Activated T-cell treated with anti-CD3 and anti-CD28 coated beads, Interleukin-2, amount 50 U/mL, for 48 hours (primary cell): Measurements from ENCODE around the gene KLHDC8B.

Experiments
- DNase-seq, 2 experiments: peaks; one replicate each; pipeline ENCODE4 v3.0.0-alpha.2; 2020

The KLHDC8B gene

DNA sequence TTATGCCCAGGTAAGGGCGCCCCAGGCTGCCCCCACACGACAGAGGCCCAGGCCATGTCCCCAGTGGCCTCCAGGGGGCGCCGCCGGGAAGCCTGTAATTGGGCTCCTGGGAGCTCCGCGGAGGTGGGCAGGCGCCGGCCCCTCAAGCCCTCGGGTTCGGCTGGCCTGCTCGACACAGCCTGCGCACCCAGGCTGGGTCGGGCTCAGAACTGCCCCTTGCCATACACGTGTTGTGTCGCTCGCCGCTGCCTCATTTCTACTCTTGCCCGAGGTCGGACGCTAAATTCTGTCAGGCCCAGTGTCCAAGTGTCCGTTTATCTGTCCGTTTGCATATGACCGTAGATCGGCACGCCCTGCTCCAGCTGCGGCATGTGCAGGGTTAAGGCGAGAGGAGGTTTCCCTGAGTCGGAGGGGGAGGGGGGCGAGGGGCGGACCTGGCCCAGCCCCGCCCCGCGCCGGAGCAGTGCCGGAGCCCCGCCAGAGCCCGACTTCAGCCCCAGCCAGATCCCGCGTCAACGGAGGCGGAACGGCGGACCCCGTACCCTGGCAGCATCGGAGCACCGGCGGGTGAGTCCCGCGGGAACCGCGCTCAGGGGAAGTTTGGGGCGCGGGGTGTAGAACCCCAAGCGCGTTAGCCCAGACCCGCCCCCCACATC lies at the start of gene KLHDC8B:
Gene KLHDC8B (plus strand): TSS at position 480 of the 656 bp plus-strand sequence. CDS start 1,172 bp downstream, outside the sequence.
- DNase-seq, result peak; percentile 92 to 94

- no peak for DNase-seq
Measured at GRCh38 chr3:49122022-49122421, 49.4 kb upstream of the KLHDC8B start.

DNA sequence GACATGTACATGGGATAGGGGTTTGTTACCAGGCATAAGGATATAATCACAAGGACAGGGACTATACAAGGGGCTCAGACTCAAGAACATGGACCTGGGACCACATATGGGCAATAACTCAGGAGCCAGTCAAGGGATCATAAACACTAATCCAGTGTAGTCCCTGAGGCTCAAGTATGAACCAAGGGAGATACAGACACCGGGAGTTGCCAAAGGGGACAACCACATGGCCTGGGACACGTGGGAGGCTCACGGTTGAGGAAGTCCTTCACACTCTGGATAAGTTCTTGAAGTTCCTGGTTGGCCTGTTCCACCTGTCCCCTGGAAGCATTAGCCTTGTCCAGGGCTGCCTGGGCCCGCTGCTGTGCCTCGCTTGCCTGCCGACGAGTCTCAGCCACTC lies 48.9 kb upstream of the KLHDC8B start:
- no peak for DNase-seq

DNA sequence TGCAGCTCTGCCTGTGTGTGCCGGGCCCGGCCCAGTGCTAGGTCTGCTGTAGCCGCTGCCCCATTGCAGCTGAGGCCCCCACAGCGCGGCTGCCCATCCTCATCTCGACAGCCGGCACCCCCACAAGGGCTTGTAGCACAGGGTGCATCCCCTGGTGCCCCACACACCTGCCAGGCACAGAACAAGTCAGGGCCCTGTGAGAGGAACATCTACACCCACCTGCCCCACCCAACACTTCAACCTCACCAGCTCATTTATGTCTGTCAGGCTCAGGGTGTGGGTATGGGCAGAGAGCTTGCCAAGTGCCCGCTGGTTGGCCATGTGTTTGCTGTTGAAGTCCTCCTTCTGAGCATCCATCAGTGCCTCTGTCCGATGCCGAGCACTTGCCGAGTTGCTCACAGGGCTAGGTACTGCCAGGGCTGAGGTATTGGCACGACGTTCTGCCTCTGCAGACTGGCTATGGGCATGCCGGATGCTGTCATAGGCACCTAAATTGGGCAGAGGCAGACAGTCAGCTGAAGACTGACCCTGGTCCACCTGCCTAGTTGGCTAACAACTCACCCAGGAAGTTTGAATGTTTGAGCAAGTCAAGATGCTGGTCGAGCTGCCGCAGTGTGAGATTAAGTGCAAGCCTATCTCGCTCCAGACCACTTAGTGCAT lies 48.4 kb upstream of the KLHDC8B start:
- no peak for DNase-seq

DNA sequence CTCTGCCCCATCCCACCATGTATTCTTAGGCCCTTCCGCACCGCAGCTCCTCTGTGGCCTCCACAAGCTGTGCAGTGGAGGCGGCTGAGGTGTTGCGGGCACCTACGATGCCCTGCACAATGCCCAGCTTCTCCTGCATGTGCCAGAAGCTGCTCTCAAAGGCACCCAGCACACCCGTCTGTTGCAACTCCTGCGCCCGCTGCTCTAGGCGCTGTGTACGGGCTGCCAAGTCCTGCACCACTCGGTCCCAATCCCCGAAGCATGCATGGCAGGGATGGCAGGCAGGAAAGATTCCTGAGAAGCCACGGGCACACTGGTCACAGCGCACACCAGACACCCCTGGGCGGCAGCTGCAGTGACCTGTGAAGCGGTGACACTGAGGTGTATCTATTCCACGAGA lies 47.7 kb upstream of the KLHDC8B start:
- DNase-seq, result no peak

DNA sequence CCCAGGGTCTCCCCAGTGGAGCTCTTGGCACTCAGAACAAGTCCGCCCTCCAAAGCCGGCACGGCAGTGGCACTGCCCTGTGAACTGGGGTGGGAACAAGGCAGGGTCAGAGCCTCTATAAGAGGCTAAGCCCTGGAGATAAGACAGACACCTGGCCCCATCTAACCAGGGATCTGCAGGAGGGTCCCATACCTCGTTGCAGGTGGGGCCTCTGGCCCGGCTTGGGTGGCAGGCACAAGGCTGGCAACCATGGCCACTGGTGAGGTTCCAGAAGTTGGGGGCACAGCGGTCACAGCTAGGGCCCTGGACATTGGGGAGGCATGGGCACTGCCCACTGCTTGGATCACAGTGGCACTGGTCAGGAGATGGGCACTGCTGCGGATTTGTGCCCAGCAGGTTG lies 47.2 kb upstream of the KLHDC8B start:
- DNase-seq, result no peak

- DNase-seq, result no peak
Measured at GRCh38 chr3:49124991-49125670, 46.3 kb upstream of the KLHDC8B start.

- no peak for DNase-seq
Measured at GRCh38 chr3:49131040-49131439, 40.4 kb upstream of the KLHDC8B start.

DNA sequence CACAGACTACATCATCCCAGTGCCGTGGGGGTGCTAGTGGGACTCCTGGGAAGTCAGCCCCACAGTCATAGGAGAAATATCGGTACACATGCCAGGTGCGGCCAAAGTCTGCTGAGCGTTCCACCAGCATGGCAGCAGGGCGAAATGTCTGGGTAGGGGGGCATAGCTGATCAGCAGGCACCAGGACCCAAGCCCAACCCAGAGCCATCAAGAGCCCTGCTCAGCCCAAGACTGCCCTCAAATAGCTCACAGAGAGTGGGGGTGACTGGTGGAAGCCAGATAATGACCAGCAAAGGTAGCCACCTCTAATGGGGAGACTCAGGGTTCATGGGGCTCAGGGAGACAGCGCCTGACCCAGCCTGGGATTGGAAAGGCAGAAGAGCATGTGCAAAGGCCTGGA lies 39.8 kb upstream of the KLHDC8B start:
- no peak for DNase-seq

DNA sequence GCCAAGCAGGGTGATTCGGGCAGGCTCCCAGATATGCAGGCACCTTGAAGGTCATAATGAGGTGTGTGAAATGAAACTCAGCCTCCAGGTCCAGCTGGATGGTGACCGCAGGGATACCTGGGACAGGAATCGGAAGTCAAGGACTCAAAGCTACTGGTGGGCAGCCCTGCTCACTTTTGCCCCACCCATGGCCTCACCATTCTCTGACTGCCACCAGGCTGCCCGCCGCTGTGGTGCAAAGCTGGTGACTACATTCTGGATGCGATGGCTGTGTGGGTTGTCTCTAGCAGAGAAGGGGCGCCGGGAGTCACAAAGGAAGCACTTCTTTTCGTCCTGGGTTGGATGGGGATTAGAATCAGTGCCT lies 39.3 kb upstream of the KLHDC8B start:
- no peak for DNase-seq

DNA sequence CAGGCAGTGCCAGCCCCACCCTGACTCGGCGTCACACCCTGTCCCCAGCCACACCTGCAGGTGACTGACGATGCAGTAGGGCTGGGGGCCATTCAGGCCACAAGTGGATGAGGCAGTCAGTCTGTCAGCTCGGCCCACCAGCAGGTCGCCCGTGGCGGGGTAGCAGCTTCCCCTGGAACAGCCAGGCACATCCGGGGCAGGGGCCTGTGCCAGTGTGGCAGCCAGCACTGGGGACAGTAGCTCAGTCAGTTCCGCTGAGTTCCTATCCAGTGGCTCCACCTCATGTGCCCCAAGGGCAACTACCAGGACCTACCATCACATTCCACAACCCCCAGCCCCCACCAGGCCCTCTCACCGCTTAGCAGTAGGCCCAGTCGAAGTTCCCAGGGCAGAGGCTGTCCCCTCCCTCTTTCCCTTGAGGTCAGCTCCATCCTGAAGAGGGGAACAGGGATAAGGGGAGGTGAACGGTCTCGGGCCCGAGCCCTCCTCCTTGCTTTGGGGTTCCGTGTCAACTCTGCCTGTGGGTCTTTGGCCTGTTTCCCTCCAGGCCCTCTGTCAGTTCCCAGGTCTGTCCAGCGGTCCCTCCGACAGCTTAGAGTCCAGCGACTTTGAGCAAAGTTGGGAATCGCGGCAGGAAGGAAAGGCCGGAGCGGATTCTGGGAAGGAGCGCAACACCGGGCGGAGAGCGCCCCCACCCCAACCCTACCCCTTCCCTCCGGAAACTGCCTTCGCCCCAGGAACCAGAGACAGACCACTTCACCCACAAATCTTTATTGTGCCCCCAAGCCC lies 38.8 kb upstream of the KLHDC8B start, which contains the start of gene LAMB2:
Gene LAMB2 (minus strand): TSS at position 614 of the 789 bp plus-strand sequence. CDS start 183 bp downstream, at position 431.
- no peak for DNase-seq

- no peak for DNase-seq
Measured at GRCh38 chr3:49133226-49133951, 38.0 kb upstream of the KLHDC8B start.

DNA sequence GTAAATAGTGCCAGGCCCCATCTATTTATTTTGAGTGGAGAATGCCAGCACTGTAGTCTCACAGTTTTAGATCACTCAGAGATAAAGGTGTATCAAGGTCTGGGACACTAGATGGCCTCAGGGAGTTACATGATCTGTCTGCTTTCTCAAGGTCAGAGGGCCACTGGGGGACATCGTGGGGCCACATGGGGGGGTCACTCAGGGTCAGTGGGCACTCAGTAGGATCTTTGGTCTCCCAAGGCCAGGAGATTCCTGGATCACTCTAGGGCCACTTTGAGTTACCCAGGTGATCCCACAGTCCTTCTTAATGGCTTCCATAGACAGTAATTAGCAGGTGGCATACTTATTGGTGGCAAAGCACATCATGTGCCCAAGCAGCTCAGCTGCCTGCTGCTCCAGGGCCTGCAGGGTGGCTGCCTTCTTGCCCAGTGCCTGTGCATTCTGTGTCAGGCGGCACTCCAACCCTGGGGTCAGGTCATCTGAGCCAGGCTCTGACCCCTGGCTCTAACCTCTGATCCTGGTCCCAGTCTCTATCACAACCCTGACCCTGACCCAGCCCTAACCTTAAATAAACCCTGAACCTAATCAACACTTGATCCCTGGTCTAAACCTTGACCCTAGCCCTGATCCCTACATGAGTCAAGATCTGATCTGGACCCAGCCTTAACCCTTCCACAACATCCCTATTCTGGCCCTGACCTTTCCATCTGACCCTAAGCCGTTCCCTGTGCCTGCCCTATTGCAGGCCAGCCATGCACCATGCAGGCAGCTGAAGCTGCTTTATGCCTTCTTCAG lies 36.7 kb upstream of the KLHDC8B start:
- DNase-seq, result no peak

GRCh38 chr3:49135499-49135898 lies 35.9 kb upstream of the KLHDC8B start:
- DNase-seq, result no peak

DNA sequence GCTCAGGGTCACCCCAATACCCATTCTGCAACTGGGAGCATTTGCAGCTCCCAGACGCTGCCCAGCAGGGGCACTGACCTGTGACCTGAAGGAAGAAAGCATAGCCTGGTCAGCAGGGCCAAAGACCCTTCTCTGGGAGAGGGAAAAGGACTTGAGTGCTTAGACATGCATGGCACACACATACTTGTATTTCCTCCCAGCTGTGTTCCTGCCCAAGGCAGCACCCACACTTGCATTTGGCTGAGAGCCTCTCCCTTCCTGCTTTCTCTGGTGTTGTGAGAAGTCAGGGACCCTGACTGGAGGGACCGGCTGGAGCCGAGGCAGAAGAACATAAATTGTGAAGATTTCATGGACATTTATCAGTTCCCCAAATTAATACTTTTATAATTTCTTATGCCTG lies 31.3 kb upstream of the KLHDC8B start:
- DNase-seq, result no peak

DNA sequence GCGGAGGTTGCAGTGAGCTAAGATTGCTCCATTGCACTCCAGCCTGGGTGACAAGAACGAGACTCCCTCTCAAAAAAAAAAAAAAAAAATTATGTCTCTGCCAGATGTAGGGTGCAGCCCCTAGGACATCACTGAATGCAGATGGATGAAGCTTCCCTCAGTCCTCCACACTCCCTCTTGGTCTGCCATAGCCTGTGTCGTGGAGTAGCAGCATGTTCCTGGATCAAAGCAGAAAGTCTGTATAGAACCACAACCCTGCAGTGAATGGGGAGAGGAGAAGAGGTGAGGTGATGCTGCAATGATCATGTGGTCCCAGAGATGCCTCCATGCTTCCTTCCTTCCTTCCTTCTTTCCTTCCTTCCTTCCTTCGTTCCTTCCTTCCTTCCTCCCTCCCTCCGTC lies 23.2 kb upstream of the KLHDC8B start:
- DNase-seq, result no peak

GRCh38 chr3:49151610-49152009 lies 19.8 kb upstream of the KLHDC8B start:
- no peak for DNase-seq

DNA sequence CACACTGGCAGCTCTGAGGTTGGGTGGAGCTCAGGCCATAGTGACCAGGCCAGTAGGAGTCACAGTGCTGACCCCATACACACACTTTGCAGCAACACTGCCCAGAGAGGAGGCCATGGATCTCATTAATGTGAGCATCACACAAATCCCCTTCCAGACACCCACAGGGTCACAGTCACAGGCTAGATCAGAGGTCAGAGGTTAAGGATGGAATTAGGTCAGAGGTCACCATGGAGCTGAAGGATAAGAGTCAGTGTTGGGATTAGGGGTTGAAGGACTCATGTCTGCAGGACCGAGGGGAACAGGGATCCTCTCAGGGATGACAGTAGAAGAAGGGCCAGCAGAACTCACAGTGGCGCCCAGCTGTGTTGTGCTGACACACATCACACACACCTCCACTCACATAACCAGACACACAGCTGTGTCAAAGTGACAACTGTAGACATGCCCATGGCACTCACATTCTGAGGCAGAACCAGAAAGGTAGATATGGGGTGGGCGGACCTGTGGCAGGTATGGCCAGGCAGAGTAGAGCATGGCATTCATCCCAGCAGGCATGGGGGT lies 18.0 kb upstream of the KLHDC8B start:
- DNase-seq, result no peak

DNA sequence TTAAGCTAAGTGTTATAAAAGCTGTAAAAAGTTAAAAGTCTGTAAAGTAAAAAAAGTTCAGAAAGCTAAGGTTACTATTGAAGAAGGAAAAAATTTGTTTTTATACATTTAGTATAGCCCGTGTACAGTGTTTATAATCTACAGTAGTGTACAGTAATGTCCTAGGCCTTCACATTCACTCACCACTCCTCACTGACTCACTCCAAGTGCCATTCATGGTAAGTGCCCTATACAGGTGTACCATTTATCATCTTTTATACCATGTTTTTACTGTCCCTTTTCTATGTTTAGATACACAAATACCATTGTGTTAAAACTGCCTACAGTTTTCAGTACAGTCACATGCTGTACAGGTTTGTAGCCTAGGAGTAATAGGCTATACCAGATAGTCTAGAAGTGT lies 14.1 kb upstream of the KLHDC8B start:
- no peak for DNase-seq

GRCh38 chr3:49158103-49158709 lies 13.2 kb upstream of the KLHDC8B start:
- peak; percentile 69 to 77 for DNase-seq

DNA sequence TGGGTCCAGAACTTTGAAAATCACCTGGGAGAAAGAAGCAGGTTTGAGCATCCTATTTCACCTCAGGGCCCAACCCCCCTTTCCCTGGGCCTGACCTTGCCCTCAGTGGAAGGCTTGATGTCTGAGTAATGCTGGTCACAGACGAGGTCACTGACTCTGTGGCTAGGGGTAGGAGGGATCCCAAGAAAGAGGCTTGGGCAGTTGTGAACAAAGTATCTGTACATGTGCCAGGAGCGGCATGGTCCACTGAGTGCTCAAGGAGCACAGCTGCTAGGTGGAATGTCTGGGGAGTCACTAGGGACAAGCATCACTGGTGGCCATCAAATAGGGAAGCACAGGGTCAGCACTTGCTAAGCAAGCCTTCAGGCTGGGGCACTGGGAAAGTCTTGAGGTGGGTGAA lies 12.6 kb upstream of the KLHDC8B start:
- no peak for DNase-seq
